Fibroblast of lung (primary cell): Measurements from ENCODE around the gene GIMAP8. TPM values are rescaled to one million over a fixed set of nuclear protein-coding genes. Genes with fewer than 3 reads are reported as not detected.

Source experiments
- DNase-seq, 2 donors: peaks; one replicate each; pipeline versions ENCODE4 v3.0.0 to v3.0.0-alpha.2; 2010; ENCODE audit warnings: low read depth in 2 of 2
- H2AFZ ChIP-seq: 2 replicates; pipeline ENCODE4 v1.5.1; 2012; ENCODE audit warnings: low read length, control low read depth, inconsistent platforms
- H3K27ac ChIP-seq: 2 replicates; pipeline ENCODE4 v1.5.1; 2011; ENCODE audit warnings: low read length, control low read depth; ENCODE audit not compliant: insufficient read depth
- H3K27me3 ChIP-seq: 2 replicates; pipeline ENCODE4 v1.5.1; 2011; ENCODE audit warnings: mild to moderate bottlenecking, low read length; ENCODE audit not compliant: control insufficient read depth, insufficient read depth
- H3K36me3 ChIP-seq: 2 replicates; pipeline ENCODE4 v1.5.1; 2011; ENCODE audit warnings: low read length; ENCODE audit not compliant: control insufficient read depth, insufficient read depth
- H3K4me1 ChIP-seq: 2 replicates; pipeline ENCODE4 v1.5.1; 2011; ENCODE audit warnings: low read length; ENCODE audit not compliant: control insufficient read depth, insufficient read depth; ENCODE audit errors: extremely low read depth
- H3K4me2 ChIP-seq: 2 replicates; pipeline ENCODE4 v1.5.1; 2011; ENCODE audit warnings: low read length, control low read depth; ENCODE audit not compliant: insufficient read depth; ENCODE audit errors: extremely low read depth
- H3K4me3 ChIP-seq, 4 experiments: fragments of 200-600 bp in 1 of 4; sonication (generic) in 1 of 4; replicated peaks in 1 of 4; 2 replicates each; pipeline ENCODE4 v1.5.1; 2011 to 2016; ENCODE audit warnings: low read length in 4 of 4, low read depth in 3 of 4, mild to moderate bottlenecking in 3 of 4, control low read depth in 2 of 4, inconsistent platforms in 1 of 4, mixed read lengths in 1 of 4; ENCODE audit not compliant: insufficient read depth in 1 of 4; ENCODE audit errors: control extremely low read depth in 1 of 4
- H3K79me2 ChIP-seq: 2 replicates; pipeline ENCODE4 v1.5.1; 2012; ENCODE audit warnings: mild to moderate bottlenecking, low read length, inconsistent platforms; ENCODE audit not compliant: control insufficient read depth, insufficient read depth
- H3K9ac ChIP-seq: 2 replicates; pipeline ENCODE4 v1.5.1; 2011; ENCODE audit warnings: mild to moderate bottlenecking, low read length, control low read depth; ENCODE audit not compliant: insufficient read depth
- H3K9me3 ChIP-seq: 2 replicates; pipeline ENCODE4 v1.5.1; 2012; ENCODE audit warnings: low read depth, low read length; ENCODE audit not compliant: control insufficient read depth, insufficient read depth
- H4K20me1 ChIP-seq: 2 replicates; pipeline ENCODE4 v1.5.1; 2011; ENCODE audit warnings: low read length; ENCODE audit not compliant: control insufficient read depth, insufficient read depth; ENCODE audit errors: extremely low read depth
- EZH2 ChIP-seq: IDR thresholded peaks from 2 replicates; pipeline ENCODE4 v1.5.1; 2012; ENCODE audit warnings: low read length, control low read depth, mild to moderate bottlenecking; ENCODE audit errors: missing control alignments
- polyA plus RNA-seq, 2 donors: library from polyadenylated mRNA; depleted of rRNA in 1 of 2; stranded (reverse) in 1 of 2; unstranded in 1 of 2; fragments of >200 nt; gene quantifications; 2 replicates each; pipeline ENCODE4 v1.2.1, GENCODE V29; 2011 to 2012; ENCODE audit warnings: missing spikeins in 1 of 2
- total RNA-seq: library from RNA; depleted of rRNA; stranded (reverse); fragments of >200 nt; gene quantifications from 2 replicates; pipeline ENCODE4 v1.2.1, GENCODE V29; 2014
- TF ChIP-seq, protein P1 (sequence below), 2 donors: IDR thresholded peaks in 1 of 2; conservative IDR thresholded peaks in 1 of 2; 1 replicate in 1 of 2; 2 replicates in 1 of 2; pipeline ENCODE4 v1.5.1; 2011 to 2012; ENCODE audit warnings: low read length in 2 of 2, control low read depth in 1 of 2, inconsistent platforms in 1 of 2, low read depth in 1 of 2, mild to moderate bottlenecking in 1 of 2

GIMAP8 gene
- total and polyA plus RNA-seq, 2 donors (not counting 1 experiment from before 2014, with no cell fraction given), result under 0.01 TPM; not detected in 1

DNA sequence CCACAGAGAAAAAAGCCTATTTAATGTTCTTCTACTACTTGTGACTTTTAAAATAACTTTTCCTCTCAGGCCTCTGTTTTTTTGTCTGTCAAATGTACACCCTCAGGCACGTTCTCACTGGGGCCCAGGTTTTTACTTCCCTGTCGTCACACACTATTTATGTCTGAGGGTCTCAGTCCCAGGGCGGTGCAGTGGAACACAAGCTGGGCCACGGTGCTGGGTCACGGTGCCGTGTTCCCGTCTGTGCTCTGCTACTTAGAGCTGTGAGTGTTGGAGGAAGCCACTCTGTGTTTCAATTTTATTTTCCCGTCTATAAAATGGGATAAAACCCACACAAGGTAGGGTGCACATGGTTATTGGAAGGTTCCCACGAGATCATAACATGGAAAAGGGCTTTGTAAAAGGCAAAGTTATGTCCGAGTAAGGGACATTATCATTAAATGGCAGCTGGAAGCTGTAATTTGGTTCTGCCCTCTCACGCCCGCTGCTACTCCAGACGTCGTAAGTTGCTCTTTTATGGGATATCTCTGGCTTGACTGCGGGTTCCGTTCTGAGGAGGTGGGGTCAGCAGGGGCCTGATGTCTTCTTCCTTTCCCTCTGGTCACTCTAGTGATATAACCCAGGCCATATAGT lies 46.1 kb upstream of the GIMAP8 start:
- TF ChIP-seq, protein P1, sequence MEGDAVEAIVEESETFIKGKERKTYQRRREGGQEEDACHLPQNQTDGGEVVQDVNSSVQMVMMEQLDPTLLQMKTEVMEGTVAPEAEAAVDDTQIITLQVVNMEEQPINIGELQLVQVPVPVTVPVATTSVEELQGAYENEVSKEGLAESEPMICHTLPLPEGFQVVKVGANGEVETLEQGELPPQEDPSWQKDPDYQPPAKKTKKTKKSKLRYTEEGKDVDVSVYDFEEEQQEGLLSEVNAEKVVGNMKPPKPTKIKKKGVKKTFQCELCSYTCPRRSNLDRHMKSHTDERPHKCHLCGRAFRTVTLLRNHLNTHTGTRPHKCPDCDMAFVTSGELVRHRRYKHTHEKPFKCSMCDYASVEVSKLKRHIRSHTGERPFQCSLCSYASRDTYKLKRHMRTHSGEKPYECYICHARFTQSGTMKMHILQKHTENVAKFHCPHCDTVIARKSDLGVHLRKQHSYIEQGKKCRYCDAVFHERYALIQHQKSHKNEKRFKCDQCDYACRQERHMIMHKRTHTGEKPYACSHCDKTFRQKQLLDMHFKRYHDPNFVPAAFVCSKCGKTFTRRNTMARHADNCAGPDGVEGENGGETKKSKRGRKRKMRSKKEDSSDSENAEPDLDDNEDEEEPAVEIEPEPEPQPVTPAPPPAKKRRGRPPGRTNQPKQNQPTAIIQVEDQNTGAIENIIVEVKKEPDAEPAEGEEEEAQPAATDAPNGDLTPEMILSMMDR (conservative IDR thresholded peaks at IDR 0.05 in 1 of 2, IDR thresholded peaks at IDR 0.05 in 1 of 2; ENCODE audit: low read depth in 1 of 2, low read length in 2 of 2), result no peak
- TF ChIP-seq EZH2, result no peak
- Histone ChIP-seq H3K4me2 (peak overlapping the region; percentile 88), H3K79me2 (no peaks in the 10 kb centered on the region), H3K27ac (peak overlapping the region; percentile 63), H3K9ac (peak overlapping the region; percentile 57), H3K4me3 (peak overlapping the region; percentile 58 to 73 (median 70)), H4K20me1 (no peaks in the 10 kb centered on the region), H3K27me3 (no peaks in the 10 kb centered on the region), H3K9me3 (no peaks in the 10 kb centered on the region), H3K4me1 (peaks cover 10% of the 10 kb centered on the region), H2AFZ (peak overlapping the region; percentile 76), H3K36me3 (no peaks in the 10 kb centered on the region)
- DNase-seq, result no peak

DNA sequence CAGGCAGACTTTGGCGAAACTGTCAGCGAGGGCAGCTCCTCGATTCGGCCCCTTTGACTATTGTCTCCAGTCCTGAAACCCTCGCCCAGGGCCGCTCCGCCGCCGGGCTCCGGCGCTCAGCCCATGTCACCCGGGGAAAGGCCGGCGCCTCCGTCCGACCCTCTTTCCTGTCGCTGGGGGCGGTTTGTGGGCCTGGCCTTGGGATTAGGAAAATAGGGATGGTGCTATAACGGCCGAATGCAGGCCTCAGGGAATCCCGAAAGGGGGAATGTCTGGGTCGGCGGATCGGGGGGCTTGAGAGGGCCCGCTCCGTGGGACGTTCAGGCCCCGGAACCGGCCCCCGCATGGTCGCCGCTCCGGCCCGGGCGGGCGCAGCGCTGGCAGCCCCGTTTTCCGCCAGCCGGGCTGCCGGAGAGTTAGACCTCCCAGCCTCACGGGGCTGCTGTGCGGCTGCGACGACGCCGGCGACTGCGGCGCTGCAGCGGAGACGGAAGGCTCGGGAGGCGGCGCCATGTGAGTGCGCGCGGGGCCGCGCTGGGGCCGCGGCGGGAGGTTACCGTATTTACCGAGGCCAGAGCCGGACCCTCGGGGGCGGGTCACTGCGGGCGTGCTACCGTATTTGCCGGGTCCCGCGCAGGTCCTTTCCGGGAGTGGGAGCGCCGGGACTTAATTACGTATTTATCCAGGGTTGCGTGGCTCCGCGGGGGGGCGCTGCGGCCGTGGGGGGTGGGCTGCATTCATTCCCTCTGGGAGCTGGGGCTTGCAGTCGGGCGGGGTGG lies 45.4 kb upstream of the GIMAP8 start:
- DNase-seq, result peak; percentile 91 to 92
- Histone ChIP-seq H2AFZ (peak overlapping the region; percentile 84), H3K9ac (peak overlapping the region; percentile 57), H3K27ac (peak overlapping the region; percentile 63), H3K36me3 (no peaks in the 10 kb centered on the region), H4K20me1 (no peaks in the 10 kb centered on the region), H3K27me3 (no peaks in the 10 kb centered on the region), H3K79me2 (no peaks in the 10 kb centered on the region), H3K9me3 (no peaks in the 10 kb centered on the region), H3K4me1 (peaks cover 8% of the 10 kb centered on the region), H3K4me3 (peak overlapping the region; percentile 69 to 73 (median 70)), H3K4me2 (peak overlapping the region; percentile 88)
- TF ChIP-seq, protein P1 (conservative IDR thresholded peaks at IDR 0.05 in 1 of 2, IDR thresholded peaks at IDR 0.05 in 1 of 2; ENCODE audit: low read depth in 1 of 2, low read length in 2 of 2), result peak in 1 of 2 donors; percentile 10
- no peak for TF ChIP-seq EZH2

DNA sequence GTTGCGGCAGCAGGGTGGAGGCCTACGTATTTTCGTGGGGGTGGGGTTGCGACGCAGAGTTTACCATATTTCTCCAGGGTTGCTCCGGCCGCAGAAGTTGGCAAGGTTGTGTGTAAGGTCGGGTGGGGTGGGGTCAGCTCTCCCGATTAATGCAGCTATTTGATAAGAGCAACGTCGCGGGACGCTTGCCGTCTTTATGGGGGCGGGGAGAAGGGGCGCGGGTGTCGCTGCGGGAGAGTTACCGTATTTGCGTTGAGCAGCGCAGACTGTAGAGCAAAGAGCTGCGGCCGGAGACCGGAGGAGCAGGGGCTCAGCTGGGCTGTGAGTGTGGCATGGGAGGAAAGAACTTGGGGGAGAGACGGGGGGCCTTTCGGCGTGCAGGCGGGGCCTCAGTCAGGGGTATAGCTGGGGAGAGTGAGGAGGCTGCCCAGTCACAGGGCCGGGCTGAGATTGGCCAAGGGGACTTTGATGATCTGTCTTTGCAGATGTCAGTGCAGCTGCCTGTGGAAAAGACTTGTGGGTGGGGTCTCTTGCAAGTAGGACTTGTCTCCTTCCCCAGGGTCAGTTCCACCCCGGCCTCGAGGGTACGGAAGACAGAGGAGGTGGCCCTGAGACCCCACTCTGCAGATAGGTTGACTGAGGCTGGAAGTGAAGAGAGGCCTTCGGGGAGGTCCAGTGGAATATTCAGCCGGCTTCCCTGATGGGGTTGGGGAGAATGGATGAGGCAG lies 44.7 kb upstream of the GIMAP8 start:
- Histone ChIP-seq H3K79me2 (no peaks in the 10 kb centered on the region), H3K27me3 (no peaks in the 10 kb centered on the region), H4K20me1 (no peaks in the 10 kb centered on the region), H3K4me1 (peaks cover 8% of the 10 kb centered on the region), H3K27ac (peak overlapping the region; percentile 50), H3K4me3 (peak overlapping the region; percentile 69 to 73 (median 70)), H3K9ac (peak overlapping the region; percentile 57), H3K36me3 (no peaks in the 10 kb centered on the region), H3K9me3 (no peaks in the 10 kb centered on the region), H2AFZ (peak overlapping the region; percentile 84), H3K4me2 (peak overlapping the region; percentile 88)
- TF ChIP-seq EZH2, result no peak
- TF ChIP-seq, protein P1 (conservative IDR thresholded peaks at IDR 0.05 in 1 of 2, IDR thresholded peaks at IDR 0.05 in 1 of 2; ENCODE audit: low read depth in 1 of 2, low read length in 2 of 2), result no peak
- no peak for DNase-seq
